ENCODE measurements around the gene EVPLL.
"Not testable (repeated sequence)": the region's sequence is repeated elsewhere in the genome, so short reads cannot be mapped to it uniquely, and the experiment has no call there.

The EVPLL gene

GRCh38 chr17:18377437-18378204, at the start of gene EVPLL:
Gene EVPLL, plus strand, starts transcription at chr17:18377778. Its CDS starts 3,160 bp downstream, at chr17:18380938.
- no peak for DNase-seq (ENCODE audit: low read depth)

DNA sequence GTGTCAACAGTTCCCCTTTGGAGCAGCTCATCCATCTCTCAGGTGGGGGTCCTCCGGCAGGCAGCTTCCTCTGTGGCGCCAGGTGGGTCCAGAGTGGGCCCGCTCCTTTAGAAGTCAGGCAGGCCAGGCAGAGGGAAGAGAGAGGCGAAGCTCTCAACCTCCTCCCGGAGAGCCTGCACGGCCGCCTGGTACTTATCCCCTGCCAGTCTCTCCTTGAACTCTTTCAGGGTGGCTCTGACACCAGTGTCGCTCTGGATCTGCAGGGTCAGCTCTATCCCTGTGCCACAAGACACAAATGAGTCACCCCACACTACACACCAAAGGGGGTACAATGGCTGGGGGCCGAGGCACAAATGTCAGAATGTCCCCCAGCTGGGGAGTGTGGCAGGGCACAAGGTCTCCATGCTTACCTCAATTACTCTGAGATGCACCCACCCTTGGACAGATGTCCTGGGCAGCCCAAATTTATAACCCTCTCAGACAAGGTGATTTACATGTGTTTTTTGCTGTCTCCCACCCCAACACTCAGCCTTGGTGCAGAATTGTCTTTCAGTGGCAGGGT, 48.9 kb upstream of the EVPLL start:
- DNase-seq (ENCODE audit: low read depth), result no peak

- no peak for DNase-seq (ENCODE audit: low read depth)
Measured at GRCh38 chr17:18331879-18332278, 45.7 kb upstream of the EVPLL start.

DNA sequence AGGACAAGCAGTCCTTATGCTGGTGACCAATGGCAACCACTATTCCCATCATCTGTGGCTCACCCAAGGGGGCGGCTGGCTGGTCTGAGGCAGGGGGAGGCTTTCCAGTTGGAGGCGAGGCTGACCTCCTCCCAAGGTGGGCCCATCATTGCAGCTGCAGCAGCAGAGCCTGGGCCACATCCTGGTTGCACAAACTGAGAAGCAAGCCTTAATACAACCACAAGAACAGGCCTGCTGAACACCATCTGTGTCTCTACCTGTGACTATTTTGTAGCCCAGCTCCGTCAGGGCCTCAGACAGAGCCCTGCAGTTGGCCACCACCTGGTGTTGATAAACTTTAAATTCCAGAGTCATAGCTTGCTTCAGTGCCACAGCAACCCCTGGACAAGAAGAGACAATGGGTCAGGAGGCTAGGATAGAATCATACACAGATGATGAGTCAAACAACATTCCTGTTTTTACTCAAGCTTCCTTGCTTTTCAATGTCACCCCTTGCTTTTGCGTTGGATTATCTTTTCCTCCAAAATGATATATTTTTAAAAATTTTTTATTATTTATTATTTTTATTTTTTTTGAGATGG, 44.6 kb upstream of the EVPLL start:
- DNase-seq (ENCODE audit: low read depth), result no peak

GRCh38 chr17:18338158-18338557, 39.4 kb upstream of the EVPLL start:
- not testable (repeated sequence) for DNase-seq (ENCODE audit: low read depth)

- no peak for DNase-seq (ENCODE audit: low read depth)
Measured at GRCh38 chr17:18339933-18340332, 37.6 kb upstream of the EVPLL start.

DNA sequence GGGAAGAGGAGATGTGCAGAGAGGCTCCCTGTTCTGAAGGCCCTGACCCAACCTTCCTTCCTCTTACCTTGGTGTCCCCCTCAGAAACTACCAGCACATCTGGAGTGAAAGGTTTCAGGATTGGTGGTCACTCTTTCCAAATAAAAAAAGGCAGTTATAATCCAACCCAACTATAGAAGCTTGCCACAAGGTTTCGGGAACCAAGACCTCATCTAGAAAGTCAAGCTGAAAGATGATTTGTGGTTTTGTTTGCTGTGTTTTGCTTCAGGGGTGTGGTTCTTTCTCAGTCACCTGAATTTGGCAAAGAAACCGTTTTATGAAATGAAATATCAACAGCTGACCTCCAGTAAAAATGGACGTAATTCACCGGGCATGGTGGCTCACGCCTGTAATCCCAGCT, 33.6 kb upstream of the EVPLL start:
- no peak for DNase-seq (ENCODE audit: low read depth)

- DNase-seq (ENCODE audit: low read depth), result no peak
Measured at GRCh38 chr17:18353541-18353940, 24.0 kb upstream of the EVPLL start.

DNA sequence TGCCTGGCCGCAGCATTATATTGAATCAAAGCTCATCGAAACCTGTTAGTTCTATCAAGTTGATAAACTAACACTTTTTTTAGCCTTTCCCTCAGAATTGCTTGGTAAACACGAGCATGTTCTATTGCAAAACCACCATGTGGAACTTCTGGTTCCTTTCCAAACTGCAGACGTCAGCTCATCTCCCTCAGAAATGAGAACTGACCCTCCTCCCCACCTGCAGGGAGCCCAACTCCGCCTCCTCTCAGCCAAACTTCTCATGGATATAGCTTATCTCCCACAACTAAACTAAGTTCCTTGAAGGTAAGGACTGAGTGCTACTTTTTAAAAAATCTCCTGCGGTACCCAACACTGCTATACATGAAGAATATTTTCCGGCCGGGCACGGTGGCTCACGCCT, 21.0 kb upstream of the EVPLL start:
- DNase-seq (ENCODE audit: low read depth), result no peak

DNA sequence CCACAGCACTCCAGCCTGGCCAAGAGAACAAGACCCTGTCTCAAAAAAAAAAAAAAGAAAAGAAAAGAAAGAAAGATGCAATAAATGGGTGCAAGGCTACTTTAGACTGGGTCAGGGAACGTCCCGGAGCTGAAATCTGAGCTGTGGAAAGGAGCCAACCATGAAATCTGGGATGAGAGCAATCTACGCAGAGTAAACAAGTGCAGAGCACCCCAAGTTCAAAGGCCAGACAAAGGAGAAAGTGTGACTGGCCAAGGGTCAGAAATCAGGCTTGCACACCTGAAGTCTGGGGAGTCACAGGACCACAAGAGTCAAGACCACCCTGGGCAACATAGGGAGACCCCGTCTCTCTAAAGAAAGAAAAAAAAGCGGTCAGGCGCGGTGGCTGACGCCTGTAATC, 17.1 kb upstream of the EVPLL start:
- no peak for DNase-seq (ENCODE audit: low read depth)

DNA sequence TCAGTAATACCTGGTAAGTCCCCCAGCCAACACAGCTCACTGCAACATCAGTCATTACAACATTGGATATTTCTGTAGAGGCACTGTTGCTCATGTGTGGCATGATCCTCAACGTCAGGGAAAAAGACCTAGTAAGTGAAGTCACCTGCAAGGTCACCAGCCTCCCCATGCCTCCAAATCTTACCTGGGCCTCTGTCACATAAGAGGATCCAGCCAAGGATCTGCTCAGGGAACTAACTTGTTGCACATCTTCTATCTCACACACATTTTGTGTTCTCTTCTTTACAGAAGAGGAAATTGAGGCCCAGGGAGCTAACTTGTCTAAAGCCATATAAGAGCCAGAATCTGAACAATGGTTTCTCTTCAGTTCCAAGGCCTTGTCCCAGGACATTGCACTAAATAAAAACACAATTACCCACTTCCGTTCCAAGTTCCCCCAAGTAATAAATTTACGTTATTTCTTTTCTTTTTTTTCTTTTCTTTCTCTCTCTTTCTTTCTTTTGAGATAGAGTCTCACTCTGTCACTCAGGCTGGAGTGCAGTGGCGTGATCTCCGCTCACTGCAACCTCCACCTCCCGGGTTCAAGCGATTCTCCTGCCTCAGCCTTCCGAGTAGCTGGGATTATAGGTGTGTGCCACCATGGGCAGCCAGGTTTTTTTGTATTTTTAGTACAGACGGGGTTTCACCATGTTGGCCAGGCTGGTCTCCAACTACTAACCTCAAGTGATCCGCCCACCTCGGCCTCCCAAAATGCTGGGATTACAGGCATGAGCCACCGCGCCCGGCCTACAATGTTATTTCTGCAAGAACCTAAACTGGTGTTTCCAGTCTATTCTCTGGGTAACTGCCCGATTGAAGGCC, 15.5 kb upstream of the EVPLL start:
- no peak for DNase-seq (ENCODE audit: low read depth)

DNA sequence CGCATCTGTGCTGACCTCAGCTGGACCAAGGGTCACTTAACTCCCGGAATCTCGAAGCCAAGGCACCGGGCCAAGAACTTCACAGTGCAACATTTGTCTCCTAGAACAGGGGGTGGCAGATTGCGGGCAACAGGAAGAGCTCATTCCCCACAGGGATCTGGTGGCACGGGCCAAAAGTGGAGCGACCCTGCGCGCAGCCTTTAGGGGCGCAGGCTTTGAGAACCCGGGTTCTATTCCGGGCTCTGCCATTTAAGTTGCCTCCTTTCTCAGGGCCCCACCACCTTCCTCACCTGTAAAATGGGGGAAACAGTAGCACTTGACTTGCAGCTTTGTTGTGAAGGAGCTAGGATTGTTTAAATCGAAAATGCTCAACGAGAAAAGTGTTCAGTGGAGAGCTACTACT, 14.9 kb upstream of the EVPLL start:
- no peak for DNase-seq (ENCODE audit: low read depth)

DNA sequence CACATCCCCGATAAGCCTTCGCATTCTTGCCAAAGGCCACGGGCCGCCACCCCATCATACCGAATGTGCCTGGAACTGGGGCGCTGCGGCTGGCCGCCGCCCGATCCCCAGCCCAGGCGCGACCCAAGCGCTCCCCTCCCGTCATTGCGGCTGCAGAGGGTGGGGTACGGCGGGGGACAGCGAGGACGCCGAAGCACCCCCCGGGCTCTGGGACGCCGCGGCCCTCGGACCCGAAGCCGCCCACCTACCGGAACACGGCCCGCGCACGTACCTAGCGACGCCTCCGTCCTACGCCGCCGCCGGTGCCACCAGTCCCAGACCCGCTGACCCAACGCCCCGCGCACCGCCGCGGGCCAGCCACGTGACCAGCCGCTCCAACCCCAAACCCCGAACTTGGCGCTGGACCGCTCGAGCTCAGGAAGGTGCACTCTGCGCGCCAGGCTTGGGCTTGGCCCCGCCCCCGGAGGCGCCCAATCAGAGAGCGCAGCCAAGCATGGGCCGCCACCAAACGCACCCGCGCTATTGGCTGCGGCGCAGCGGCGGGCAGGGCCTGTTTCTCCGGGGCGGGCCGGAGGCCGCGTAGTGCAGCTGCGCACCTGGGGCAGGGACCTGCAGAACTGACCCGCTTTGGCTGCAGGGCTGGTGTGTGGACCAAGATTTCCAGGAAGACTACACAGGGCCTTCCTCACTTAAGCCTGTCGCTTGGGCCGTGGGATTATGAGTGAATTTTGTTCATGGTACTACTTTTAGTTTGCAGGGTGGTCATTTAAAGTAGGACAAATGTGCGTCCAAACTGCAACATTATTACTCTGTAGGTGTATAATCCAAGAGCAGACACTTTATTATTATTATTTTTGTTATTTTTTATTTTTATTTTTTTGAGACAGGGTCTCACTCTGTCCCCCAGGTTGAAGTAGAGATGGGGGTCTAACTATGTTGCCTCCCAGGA, 14.2 kb upstream of the EVPLL start, which contains the start of gene SHMT1:
Gene SHMT1 (minus strand): TSS at position 450 of the 949 bp plus-strand sequence. CDS start 7,569 bp downstream, outside the sequence.
- DNase-seq (ENCODE audit: low read depth), result peak; percentile 82

DNA sequence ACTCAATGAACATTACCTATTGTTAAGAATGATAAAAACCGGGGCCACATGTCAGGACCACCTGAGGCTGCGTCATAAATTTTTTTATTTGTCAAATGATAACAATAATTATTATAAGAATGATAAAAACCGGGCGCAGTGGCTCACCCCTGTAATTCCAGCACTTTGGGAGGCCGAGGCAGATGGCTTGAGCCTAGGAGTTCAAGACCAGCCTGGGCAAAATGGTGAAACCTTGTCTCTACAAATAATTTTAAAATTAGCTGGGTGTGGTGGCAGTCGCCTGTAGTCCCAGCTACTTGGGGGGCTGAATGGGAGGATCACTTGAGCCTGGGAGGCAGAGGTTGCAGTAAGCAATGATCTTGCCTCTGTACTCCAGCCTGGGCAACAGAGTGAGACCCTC, 13.4 kb upstream of the EVPLL start:
- DNase-seq (ENCODE audit: low read depth), result no peak

- no peak for DNase-seq (ENCODE audit: low read depth)
Measured at GRCh38 chr17:18368946-18369345, 8.6 kb upstream of the EVPLL start.

DNA sequence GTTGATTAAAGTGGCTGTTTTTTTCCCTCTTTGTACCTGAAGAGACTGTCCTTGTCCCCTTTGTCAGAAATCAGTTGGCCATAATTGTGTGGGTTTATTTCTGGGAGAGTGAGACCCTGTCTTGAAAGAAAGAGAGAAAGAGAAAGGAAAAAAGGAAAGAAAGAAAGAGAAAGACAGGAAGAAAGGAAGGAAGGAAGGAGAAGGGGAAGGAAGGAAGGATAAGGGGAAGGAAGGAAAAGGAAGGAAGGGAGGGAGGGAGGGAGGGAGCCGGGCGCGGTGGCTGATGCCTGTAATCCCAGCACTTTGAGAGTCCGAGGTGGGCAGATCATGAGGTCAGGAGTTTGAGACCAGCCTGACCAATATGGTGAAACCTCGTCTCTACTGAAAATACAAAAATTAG, 6.8 kb upstream of the EVPLL start:
- no peak for DNase-seq (ENCODE audit: low read depth)

DNA sequence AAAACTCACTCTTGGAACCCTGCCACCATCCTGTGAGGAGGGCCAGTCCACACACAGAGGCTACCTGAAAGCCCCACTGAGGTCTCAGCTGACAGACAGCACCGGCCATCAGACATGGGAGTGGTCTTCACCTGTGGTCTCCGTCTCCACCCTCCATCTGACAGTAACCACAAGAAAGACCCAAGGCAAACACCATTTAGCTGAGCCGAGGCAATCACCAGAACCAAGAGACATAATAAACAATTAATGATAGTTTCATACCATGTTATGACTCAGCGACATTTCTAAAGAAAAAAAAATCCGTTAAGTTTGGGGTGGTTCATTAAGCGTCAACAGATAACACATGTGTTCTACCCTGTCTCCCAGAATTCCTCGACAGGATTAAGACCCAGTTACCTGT, 6.1 kb upstream of the EVPLL start:
- no peak for DNase-seq (ENCODE audit: low read depth)

DNA sequence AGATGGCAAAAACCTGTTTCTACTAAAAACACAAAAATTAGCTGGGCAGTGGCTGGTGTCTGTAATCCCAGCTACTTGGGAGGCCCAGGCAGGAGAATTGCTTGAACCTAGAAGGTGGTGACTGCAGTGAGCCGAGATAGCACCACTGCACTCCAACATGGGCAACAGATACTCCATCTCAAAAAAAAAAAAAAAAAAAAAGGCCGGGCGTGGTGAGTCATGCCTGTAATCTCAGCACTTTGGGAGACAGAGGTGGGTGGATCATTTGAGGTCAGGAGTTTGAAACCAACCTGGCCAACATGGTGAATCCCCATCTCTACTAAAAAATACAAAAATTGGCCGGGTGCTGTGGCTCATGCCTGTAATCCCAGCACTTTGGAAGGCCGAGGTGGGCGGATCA, 4.4 kb upstream of the EVPLL start:
- not testable (repeated sequence) for DNase-seq (ENCODE audit: low read depth)

DNA sequence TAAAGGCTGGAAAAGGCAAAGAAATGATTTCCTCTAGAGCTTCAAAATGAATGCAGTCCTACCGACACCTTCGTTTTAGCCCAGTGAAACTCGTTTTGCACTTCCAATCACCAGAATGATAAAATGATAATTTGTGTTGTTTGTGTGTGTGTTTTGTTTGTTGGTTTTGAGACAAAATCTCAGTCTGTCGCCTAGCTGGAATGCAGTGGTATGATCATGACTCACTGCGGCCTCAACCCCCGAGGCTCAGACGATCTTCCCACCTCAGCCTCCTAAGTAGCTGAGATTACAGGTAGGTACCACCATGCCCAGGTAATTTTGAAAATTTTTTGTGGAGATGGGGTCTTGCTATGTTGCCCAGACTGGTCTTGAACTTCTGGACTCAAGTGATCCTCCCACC, 3.4 kb upstream of the EVPLL start:
- DNase-seq (ENCODE audit: low read depth), result no peak

DNA sequence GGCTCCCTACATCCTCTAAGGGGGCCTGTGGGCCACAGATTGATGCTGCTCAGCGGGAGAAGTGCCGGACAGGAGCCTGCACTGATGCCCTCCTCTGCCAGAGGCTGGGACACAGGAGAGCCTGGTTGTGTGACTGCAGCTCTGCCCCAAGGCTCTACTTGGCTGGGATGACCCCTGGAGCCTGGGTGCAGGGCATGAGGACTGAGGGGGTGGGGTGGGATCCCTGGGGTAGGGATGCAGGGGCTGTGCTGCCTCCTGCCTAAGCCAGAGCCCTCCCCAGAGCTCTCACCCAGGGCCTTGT, 577 bp downstream of the EVPLL start:
- DNase-seq (ENCODE audit: low read depth), result no peak

- DNase-seq (ENCODE audit: low read depth), result not testable (repeated sequence)
Measured at GRCh38 chr17:18378614-18379013, 1.0 kb downstream of the EVPLL start.
